Omental fat pad (tissue), 4 donors: ENCODE results near the gene ACOXL. TPM values are rescaled to one million over a fixed set of nuclear protein-coding genes. Genes with fewer than 3 reads are reported as not detected.
"Not testable (repeated sequence)": the region's sequence is repeated elsewhere in the genome, so short reads cannot be mapped to it uniquely, and the experiment has no call there.

ENCODE experiments used
- ATAC-seq: fragments of 150-250 bp; one replicate; pipeline ENCODE4 v1.9.1; 2016; ENCODE audit warnings: mild to moderate bottlenecking, moderate library complexity; ENCODE audit not compliant: low FRiP score
- DNase-seq: peaks from one replicate; pipeline ENCODE4 v3.0.0-alpha.2; 2019; ENCODE audit warnings: low spot score
- total RNA-seq, 4 donors: library from RNA; depleted of rRNA; stranded (reverse); fragments of >200 nt; gene quantifications; one replicate each; pipeline ENCODE4 v1.1.0, GENCODE V29; 2016
- TF ChIP-seq, protein P1 (sequence below), 3 donors: fragments of 450-650 bp; IDR thresholded peaks; one replicate each; pipeline ENCODE4 v1.5.1; 2016 to 2017; ENCODE audit warnings: antibody characterized with exemption in 3 of 3, mild to moderate bottlenecking in 3 of 3, moderate library complexity in 2 of 3

ACOXL gene
- total RNA-seq = under 1 TPM in 2 of 4 donors, not detected in 2; 0.12 to 0.84 TPM

DNA sequence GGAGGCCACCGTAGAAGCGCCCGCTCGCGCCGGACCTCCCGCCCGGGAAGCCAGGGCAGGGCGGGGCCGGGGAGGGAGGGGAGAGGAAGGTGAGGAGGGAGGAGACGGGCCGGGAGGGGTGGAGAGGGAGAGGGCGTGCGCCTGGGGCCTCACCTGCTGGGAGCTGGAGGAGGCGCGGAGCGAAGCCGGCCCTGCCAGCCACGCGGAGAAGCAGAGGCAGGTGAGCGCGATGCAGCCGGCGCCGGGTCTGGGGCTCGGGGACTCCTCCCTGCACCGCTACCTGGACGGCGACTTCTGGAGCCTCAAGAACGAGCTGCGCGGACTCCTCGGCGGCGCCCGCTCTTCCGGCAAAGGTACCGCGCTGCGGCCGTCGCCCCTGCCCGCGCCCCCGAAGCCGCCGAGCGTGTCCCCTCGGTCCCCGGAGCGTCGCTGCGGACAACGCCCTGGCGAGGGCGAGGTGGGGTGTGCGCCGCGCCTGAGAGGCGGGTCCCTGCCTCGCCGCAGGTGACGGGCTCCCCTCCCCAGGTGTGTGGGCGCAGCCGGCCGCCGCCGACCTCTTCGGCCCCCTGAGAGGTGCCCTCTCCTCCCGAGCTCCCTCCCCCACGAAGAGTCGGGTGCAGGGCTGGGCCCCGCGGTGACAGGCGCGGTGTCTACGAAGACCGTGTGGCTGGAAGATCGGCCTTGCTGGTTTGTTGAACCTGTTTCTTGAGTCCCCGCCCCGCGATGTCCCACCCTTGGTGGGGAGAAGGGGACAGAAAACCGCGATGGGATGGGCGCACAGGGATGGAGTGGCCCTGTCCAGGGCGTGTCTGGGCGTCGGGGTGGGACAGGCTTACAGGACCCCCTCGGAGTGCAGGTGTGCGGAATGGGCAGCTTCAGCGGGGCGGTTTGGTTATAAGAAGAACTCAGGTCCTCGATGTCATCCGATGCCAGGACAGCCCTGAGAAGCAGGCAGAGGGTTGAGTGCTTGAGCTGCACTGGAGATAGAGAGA is at the start of gene ACOXL:
TSS of gene ACOXL (plus strand) at position 152 of the 992 bp plus-strand sequence. CDS start 35,817 bp downstream, outside the sequence.
- TF ChIP-seq, protein P1, sequence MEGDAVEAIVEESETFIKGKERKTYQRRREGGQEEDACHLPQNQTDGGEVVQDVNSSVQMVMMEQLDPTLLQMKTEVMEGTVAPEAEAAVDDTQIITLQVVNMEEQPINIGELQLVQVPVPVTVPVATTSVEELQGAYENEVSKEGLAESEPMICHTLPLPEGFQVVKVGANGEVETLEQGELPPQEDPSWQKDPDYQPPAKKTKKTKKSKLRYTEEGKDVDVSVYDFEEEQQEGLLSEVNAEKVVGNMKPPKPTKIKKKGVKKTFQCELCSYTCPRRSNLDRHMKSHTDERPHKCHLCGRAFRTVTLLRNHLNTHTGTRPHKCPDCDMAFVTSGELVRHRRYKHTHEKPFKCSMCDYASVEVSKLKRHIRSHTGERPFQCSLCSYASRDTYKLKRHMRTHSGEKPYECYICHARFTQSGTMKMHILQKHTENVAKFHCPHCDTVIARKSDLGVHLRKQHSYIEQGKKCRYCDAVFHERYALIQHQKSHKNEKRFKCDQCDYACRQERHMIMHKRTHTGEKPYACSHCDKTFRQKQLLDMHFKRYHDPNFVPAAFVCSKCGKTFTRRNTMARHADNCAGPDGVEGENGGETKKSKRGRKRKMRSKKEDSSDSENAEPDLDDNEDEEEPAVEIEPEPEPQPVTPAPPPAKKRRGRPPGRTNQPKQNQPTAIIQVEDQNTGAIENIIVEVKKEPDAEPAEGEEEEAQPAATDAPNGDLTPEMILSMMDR (IDR thresholded peaks at IDR 0.05) = no peak
- ATAC-seq = peak; percentile 45
- no peak for DNase-seq

GRCh38 chr2:110682872-110683271 is 49.5 kb upstream of the ACOXL start:
- TF ChIP-seq, protein P1 (IDR thresholded peaks at IDR 0.05) = no peak
- DNase-seq (no peak), ATAC-seq (no peak)

DNA sequence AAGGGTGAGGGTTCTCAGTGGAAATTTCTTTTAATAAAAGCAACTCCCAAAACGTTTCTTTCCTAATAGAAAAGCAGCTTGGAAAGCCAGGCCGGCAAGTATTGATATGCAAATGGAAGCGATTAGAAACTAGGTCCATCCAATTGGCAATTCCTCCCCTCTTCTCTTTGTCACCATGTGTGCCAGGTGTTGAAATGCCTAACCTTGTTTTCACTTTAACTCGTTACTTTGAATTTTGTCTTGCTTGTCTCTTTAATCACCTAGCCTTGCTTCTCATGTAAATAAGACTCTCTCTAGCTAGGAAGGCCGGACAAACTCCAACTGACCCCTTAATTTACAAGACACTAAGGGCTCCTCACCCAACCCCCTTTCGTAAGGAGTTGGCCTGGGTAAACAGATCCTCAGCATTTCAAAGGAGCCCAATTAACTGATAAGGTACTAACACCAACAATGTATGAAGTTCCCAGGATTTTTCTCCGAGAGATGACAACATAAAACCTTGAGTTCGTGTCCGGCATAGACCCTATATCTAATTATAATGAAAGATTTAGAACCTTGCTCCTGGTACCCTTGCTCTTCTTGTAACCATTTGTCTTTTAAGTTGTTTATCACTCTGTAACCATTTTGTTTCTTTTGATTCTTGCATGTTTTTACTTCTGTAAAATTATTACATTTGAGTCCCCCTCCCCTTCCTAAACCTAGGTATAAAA is 44.4 kb upstream of the ACOXL start:
- ATAC-seq, DNase-seq: not testable (repeated sequence)

- TF ChIP-seq, protein P1 (IDR thresholded peaks at IDR 0.05) = no peak
- ATAC-seq = no peak
- no peak for DNase-seq
Measured at GRCh38 chr2:110688594-110689091, 43.7 kb upstream of the ACOXL start.

- ATAC-seq (no peak), DNase-seq (no peak)
- TF ChIP-seq, protein P1 (IDR thresholded peaks at IDR 0.05) = no peak
Measured at GRCh38 chr2:110690083-110690965, 42.0 kb upstream of the ACOXL start.

GRCh38 chr2:110691612-110692258 is 40.6 kb upstream of the ACOXL start:
- DNase-seq (no peak), ATAC-seq (no peak)
- TF ChIP-seq, protein P1 (IDR thresholded peaks at IDR 0.05) = no peak

DNA sequence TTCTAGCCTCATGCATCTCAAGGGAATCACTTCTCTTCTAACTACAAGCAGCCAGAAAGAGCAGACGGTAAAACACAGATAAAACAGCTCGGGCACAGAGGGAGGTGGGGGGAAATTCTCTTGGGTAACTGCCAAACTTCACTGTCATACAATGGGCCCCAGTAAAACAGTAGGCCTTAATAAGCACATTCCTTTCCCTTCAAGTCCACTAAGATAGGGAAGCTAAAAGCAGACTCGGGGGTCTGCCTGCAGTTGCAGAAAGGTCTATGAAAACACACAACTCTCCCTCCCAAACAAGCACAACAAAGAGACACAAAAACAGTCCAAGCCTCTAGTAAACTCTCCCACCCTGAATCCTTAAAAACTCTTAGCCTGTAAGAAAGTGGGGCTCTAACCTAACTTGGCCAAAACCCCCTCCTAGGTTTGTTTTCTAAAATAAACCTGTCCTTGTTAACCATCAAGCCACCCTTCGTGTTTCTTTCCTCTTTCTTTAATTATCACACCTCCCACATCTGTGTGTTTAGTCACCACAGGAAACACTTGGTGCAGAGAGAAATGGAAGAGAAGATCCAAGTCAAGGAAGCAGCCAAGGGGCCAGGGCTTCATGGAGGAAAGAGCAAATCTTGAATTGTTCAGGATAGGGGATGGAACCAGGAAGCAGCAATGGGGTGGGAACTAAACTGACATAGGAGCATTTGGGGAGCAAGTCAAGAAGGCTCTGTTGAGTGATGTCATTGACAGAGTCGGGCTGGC is 37.1 kb upstream of the ACOXL start:
- not testable (repeated sequence) for DNase-seq, ATAC-seq

DNA sequence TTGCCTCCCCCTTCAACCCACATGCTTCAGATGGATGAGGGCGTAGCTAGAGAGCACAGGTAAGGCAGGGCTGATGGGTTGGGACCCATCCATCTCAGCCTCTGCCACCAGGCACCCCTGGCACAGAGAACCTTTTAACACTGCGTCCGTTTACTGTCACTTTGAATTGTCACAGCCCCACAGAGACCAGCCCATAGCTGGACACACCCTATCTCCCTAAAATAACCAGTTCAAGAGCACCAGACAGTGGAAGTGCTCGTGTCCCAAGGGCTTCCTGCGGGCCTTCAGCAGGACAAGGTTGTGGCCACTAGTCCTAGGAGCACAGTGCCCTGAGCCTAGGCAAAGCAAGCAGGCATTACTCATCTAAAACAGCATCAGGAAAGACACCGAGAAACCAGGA is 34.1 kb upstream of the ACOXL start:
- not testable (repeated sequence) for DNase-seq, ATAC-seq
